Measurements from ENCODE around the gene FAM72D. TPM values are rescaled to one million over a fixed set of nuclear protein-coding genes. Genes with fewer than 3 reads are reported as not detected.
"Not testable (repeated sequence)": the region's sequence is repeated elsewhere in the genome, so short reads cannot be mapped to it uniquely, and the experiment has no call there.

FAM72D gene
- total RNA-seq, 1 donor, result 0.27 TPM

DNA sequence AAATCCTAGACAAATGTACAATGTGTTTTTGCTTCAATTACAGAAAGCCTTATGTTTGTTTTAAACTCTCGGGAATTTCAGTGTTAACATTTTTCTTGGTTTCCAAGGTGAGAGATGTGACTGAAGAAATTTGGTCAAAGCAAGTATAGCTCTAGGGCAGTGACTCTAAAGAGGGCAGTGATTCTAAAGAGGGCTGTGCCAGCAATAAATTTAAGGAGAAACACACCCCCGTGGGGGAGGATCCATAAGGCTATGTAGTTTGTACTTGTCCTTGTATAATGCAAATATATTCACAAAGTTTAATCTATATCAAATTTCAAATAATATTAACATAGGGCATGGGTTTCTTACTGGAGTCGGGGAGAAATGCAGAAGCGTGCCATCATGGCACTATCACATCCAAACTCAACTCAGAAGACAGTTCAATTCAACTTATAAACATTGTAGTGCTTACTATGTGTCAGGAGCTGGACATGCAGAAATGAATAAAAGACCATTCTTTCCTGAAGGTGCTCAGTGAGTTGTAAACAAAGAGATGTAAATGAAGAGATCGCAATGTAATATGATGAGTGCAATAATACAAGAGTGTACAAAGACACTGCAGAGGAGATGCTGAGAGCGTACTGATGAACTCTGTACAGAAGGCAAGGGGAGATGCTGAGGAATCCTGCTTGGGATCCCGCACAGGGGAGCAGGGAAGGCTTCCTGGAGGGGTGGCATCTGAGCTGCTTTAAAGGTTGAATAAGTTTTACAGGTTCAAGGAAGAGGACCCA lies 13.1 kb upstream of the FAM72D start:
- DNase-seq (ENCODE audit: low read depth in 2 of 3, low spot score in 2 of 3), result not testable (repeated sequence)

DNA sequence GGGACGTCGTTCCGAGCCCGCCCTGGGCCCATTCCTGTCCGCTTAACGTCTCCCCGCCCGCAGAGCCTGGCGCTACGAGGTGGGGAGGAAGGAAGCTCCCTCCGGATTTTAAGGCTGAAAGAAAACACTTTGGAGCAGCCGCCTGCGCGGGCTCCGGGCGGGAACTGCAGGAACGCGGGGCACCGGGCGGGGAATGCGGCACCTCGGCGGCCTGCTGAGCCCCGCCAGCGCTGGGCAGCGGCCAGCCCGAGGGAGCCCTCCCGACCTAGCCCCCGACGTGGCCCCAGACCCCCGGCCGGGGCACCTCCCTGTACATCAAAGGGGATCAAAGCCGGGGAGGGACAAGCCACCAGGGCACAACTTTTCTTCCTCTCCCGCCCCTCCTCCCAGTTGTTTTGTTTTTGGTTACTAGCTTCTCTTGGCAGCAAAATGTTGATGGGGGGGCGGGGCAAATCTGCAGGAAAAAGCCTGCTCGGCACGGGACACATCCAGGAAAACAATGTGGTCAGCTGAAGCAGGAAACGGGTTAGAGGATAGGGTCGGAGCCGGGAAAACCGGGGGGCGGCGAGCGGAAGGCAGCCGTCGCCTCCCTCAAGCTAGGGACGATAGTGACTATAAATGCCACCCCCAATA lies 2.1 kb upstream of the FAM72D start:
- peak in 1 of 3 donors; percentile 0 for DNase-seq (ENCODE audit: low read depth in 2 of 3, low spot score in 2 of 3)

DNA sequence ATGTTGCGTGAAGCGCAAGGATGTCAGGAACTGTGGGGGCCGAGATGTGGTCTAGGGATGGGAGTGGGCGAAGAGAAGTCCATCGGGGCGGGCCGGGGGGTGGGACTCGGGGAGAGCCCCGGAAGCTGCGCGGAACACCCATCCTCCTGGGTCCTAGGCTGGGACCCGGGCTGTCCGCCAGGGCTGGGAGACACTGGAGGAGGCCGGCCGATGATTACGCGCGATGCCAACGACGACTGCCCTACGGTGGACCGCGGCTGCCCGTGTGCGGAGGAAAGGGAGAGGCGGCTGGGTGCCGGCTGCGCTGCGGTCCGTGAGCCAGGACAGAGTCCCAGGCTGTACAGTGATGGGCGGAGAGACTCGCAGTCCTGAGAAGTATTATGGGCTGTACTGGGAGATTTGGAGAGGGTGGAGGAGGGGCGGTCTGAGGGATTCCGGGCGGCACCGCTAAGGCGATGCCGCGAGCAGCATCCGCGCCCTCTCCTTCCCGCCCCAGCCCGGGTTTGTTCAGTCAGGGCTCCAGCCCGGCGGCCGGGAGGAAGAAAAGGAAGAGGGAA lies 1.0 kb upstream of the FAM72D start:
- DNase-seq (ENCODE audit: low read depth in 2 of 3, low spot score in 2 of 3), result not testable (repeated sequence)

DNA sequence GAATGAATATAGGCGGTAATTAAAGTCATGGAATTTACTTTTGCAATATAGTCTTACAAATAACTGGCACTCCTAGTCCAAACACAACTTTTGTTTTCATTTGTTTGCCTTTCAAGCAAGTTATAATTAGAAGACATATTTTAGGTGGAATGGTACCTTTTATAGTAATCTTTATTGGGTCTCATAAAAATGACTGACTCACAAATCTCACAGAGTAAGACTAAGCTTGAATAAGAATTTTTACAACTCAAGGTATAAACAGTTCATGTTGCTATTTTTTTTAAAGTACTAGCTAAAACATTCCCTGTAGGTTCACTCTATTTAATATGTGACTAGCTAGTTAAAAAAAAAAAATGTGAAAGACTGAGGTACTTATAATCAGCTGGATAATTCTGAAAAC lies 6.0 kb downstream of the FAM72D start:
- DNase-seq (ENCODE audit: low read depth in 2 of 3, low spot score in 2 of 3), result not testable (repeated sequence)

DNA sequence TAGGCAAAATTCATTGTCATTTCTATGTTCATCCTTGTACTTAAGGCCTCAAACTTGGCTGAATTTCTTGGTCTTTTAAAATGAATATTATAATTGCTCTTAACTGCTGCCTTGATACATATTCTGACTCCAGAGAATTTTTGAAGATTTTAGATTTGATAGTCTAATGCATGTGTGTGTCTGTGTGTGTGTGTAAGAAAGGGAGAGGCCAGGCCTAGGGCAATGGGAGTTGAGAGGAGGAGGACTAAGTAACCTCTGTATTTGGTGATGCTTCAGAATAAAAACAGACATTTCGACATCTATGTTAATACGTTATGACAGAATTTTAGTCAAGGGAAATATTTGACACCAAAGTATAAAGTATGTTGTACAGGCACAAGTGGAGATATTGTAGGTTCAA lies 7.5 kb downstream of the FAM72D start:
- not testable (repeated sequence) for DNase-seq (ENCODE audit: low read depth in 2 of 3, low spot score in 2 of 3)

DNA sequence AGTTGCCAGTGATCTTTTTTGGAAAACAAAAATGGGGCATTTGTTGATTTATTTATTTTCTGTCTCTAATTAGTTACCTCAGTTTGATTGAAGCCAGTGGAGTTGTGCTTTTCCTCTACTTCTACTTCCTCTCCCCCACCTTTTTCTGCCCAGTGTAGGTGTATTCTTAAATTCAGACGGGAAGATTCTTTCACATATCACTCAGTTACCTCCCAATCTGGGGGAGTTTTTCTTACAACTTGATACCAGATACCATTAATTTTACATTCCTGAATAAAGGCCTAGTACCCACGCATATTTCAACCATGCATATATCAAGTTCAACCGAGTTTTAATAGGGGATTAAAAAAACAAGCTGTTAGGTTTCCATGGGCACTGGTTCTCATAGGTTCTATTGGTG lies 15.9 kb downstream of the FAM72D start:
- not testable (repeated sequence) for DNase-seq (ENCODE audit: low read depth in 2 of 3, low spot score in 2 of 3)

DNA sequence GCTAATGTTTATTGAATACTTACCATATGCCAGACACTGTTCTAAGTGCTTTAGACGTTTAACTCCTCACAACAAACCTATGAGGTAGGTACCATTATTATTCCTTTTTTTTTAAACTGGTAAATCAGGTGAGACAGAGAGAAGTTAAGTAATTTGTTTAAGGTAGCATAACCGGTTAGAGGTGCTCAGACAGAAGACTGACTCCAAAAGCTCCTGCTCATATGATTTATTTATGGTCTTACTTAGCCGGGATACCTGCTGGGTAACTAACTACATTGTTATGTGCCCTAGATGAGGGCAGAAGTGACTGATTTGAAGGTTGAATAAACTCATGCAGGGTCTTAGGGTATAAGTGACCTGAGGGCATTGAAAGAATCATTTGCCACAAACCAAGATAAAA lies 16.9 kb downstream of the FAM72D start:
- DNase-seq (ENCODE audit: low read depth in 2 of 3, low spot score in 2 of 3), result not testable (repeated sequence)

DNA sequence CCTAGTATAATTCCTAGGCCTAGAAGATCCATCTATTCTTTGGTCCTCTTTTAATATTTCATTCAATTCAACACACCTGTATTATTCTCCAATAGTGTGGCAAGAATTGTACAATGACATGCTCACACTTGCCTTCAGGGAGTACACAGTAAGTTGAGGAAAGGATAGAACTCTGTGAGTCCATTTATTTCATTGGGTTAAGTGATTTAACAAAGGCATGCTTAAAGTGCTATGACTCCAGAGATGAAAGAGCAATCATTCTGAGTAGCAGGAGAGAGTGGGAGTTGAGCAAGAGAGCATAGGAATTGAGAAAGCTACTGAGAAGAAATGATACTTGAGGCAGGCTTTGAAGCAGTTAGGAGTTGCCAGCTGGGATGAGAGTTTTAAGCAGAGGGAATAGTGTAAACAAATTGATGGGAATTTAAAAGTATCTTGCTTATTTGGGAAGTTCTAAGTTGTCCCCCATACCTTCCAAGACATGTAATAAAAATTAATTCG lies 18.8 kb downstream of the FAM72D start:
- not testable (repeated sequence) for DNase-seq (ENCODE audit: low read depth in 2 of 3, low spot score in 2 of 3)

DNA sequence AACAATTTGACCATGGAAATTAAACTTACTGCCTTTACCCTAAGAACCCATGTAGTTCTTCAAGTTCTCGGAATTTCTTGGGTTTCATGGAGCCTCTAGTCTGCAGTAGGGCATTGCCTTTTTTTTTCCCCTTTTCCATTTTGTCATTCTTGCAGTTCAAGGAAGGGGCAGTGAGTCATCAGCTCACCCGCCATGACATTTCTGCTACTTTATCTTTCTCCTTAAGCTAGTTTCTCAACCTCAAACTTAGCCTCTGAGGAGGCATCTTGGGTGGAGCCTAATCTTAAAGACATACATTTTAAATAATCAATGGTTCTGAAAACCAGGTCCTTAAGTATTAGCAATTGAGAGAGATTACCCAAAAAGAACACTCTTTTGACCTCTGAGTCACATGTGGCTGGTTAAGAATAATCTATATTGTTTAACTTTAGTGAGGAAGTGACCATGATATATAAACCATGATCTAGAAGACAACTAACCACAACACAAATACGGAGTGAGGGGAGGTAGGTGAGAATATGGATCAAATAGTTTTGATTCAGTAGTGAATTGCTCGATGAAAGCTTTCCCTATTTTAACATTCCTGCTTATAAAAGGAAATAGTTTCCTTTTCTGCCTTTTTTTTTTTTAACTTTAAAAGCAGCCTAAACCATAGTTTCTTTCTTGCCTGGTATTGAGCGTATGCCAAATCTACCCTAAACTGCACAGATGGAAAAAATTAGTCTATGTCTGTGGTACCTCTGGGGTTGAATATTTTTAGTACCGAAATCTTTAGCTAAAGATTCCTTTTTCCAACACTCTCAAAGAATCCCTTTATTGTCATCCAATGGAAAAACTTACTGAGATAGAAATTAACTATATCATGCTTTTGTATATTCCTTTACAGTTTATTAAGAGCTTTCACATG lies 20.1 kb downstream of the FAM72D start:
- DNase-seq (ENCODE audit: low read depth in 2 of 3, low spot score in 2 of 3), result not testable (repeated sequence)

DNA sequence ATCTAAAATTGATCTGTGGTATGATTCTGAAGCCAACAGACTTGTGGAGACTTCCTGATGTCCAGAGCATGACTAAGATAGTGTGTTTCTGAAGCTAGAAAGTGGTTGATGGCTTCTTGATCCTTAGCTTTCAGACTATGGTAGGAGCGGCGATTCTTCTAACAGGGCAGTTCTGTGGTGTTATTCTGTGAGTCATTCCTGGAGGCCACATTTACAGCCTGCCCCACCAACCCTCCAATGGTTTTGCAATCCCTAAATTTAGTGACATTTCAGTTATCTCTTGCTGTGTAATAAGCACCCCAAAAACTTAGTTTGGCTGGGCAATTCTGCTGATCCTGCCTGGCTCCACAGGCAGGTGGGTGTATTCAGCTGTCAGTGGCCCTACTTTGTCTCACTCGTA lies 24.1 kb downstream of the FAM72D start:
- not testable (repeated sequence) for DNase-seq (ENCODE audit: low read depth in 2 of 3, low spot score in 2 of 3)

DNA sequence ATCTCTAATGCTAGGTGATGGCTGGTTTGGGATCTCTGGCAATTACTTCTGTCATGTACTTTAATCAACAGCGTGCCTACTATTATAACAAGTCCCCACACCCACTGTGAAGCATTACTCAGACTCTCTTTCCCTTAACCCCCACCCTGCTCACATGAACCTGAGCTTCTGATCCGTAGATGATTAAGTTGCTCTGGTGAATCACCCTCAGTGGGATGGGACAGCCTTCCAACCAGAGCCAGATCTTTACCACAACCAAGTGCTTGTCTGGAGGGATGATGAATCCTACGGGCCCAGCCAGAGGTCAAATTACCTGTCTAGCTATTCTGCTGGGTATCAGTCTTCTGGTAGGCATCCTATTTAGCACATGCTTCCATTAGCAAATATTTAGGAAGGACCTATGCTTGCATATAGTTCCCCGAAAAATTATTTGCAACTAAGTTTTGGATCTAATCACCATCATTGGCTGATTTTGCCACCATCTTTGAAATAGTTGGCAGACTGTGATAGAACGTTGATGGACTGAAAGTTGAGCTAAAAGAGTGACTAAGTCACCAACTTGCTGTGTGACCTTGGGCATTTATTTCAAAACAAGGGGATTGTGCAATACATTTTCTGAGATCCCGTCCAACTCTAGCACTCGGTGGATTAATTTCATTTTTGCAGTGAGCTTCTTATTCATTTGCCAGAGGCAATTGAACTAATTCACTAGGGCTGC lies 26.7 kb downstream of the FAM72D start:
- DNase-seq (ENCODE audit: low read depth in 2 of 3, low spot score in 2 of 3), result not testable (repeated sequence)

DNA sequence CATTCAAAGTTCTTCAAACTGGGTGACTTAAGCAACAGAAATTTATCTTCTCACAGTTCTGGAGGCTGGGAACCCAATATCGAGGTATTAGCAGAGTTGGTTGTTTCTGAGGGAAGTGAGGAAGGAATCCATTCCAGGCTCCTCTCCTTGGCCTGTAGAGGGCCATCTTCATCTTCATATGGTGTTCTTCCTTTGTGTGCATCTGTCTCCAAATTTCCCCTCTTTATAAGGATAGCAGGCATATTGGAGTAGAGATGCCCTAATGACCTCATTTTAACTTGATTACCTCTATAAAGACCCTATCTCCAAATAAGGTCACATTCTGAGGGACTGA lies 27.3 kb downstream of the FAM72D start:
- not testable (repeated sequence) for DNase-seq (ENCODE audit: low read depth in 2 of 3, low spot score in 2 of 3)

DNA sequence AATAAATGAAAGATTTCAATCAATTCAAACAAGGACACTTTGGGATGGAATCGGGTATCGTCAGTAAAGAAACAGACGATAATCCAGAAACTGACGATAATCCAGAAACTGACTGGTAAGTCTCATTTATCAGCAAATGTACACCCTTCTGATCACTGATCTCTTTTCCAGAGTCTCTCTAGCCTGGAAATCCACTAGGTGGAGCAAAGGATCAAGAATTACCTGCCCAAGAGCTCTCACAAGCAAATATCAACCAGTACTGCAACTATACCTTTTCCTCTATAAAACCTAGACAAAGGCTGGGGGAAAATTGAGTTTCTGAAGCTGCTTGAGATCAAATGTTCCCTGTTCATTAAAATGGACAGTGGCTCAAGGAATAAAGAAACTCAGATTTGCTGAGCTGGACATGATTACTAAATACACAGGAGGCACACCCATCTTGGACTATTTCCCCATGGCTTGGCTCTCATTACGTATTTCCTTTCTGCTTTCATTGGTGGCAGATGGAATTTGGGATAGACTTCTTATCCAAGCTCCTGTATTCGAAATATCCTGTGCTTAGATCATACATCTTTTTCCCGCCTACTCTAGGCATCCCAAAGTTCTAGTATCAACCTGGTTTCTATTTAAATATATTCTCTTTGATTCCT lies 28.3 kb downstream of the FAM72D start:
- not testable (repeated sequence) for DNase-seq (ENCODE audit: low read depth in 2 of 3, low spot score in 2 of 3)

DNA sequence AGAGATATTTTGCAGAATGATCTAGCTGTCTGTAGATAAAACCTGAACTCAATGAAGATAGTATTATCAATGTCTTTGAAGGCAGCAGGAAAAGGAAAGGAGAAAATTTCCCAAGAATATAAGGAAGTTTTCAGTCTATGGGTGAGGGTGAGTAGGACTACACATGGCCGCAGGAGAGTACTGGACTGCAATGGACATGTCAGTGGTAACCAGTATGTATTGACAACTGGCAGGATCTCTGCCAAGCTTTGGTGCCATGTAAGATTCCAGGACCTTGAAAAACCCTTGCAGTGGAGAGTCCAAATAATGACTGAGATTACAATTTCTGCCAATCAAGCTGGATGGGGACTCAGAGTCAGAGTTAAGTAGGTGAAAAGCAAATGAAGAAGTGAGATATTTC lies 29.3 kb downstream of the FAM72D start:
- DNase-seq (ENCODE audit: low read depth in 2 of 3, low spot score in 2 of 3), result not testable (repeated sequence)

DNA sequence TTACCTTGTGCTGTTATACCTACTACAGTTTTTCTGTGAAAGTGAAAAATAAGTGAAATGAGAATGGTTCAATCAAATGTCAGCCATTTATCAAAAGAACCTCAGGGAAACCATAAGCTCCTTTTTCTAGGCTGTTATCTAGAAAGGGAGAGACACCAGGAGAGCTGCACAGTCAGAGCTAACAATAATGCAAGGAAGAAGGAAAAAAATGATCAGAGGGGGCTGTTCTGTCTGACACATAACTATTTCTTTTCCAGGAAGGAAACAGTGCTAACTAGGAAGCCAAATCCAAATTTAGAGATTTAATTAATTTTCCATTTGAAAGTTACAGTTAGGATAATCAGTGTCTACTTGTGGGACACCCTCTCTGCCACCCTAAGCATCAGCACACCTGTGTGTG lies 31.4 kb downstream of the FAM72D start:
- not testable (repeated sequence) for DNase-seq (ENCODE audit: low read depth in 2 of 3, low spot score in 2 of 3)

DNA sequence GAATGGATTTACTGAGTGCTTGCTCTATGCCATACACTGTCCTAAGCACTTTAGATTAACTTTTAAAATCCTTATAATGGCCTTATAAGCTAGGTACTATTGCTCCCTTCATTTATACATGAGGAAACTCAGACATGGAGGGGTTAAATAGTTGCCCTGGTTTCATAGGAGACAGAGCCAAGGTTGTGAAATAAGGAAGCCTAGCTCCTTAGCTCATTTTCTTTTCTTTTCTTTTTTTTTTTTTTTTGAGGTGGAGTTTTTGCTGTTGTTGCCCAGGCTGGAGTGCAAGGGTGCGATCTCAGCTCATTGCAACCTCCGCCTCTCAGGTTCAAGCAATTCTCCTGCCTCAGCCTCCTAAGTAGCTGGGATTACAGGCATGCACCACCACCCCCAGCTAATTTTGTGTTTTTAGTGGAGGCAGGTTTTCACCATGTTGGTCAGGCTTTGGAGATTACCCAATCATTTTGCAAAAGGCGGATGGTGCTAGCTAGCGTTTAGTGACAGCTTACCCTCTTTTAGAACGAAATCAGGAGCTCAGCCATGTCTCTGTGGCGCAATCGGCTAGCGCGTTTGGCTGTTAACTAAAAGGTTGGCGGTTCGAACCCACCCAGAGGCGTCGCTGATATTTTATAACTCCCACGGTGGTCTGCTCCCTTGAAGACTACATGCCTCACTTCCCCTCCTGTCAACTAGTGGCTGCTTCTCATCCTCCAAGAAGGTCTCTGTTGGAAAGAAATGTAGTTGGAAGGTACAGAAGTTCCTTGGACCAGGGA lies 33.1 kb downstream of the FAM72D start:
- DNase-seq (ENCODE audit: low read depth in 2 of 3, low spot score in 2 of 3), result not testable (repeated sequence)

DNA sequence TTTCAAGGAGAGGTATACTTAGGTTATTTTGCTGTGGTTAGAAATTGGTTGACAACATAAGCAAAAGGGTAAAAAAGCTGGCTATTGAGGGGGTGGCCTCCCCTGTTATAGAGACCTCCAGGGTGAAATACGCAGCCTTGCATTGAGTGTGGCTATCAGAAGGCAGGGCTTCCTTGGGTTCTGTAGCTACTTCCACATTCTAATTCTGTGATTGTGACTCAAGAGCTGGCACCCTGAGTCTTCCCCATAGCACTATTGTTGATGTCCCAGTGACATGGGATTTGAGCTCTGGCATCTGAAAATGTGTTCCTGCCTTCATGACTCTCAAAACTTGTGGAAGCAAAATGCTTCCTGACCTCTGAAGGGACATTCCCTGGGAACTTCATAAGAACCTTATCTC lies 38.7 kb downstream of the FAM72D start:
- not testable (repeated sequence) for DNase-seq (ENCODE audit: low read depth in 2 of 3, low spot score in 2 of 3)

DNA sequence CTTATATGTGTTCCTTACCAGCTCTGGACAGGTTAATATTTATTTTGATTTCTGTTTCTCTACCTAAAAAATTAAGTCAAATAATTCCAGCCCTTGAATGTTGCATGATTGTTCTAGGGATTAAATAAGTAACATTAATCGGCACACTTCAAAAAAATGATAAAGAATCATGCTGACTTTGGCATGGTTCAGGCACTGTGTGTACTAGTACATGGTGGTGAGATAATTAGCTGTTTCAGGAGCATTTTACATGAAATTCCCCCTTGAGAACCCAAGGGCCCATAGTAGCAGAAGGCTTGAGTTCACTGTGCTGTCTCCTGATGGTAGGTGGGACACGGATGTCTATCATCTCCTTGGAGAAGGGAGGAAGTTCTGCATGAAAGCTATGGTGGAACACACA lies 44.8 kb downstream of the FAM72D start:
- DNase-seq (ENCODE audit: low read depth in 2 of 3, low spot score in 2 of 3), result not testable (repeated sequence)

Measured in hematopoietic multipotent progenitor cell (in vitro differentiated cells).